ENCODE results near the gene CEACAM16.
"Not testable (repeated sequence)": the region's sequence is repeated elsewhere in the genome, so short reads cannot be mapped to it uniquely, and the experiment has no call there.

Gene CEACAM16

GRCh38 chr19:44706506-44707236, 7.7 kb downstream of the CEACAM16 start:
- Histone ChIP-seq H3K27me3 (replicated peaks) (no peaks in the 10 kb centered on the region), H3K4me3 (ENCODE audit: low read depth, low read length) (no peak overlapping the region), H3K36me3 (replicated peaks) (no peaks in the 10 kb centered on the region), H3K27ac (no peak overlapping the region)
- in situ Hi-C loops (cut with HindIII; ENCODE audit: low pct_ligation_motif_present, low sequenced_read_pairs) = no loop called here
- no peak for DNase-seq
- TF ChIP-seq, protein P1, sequence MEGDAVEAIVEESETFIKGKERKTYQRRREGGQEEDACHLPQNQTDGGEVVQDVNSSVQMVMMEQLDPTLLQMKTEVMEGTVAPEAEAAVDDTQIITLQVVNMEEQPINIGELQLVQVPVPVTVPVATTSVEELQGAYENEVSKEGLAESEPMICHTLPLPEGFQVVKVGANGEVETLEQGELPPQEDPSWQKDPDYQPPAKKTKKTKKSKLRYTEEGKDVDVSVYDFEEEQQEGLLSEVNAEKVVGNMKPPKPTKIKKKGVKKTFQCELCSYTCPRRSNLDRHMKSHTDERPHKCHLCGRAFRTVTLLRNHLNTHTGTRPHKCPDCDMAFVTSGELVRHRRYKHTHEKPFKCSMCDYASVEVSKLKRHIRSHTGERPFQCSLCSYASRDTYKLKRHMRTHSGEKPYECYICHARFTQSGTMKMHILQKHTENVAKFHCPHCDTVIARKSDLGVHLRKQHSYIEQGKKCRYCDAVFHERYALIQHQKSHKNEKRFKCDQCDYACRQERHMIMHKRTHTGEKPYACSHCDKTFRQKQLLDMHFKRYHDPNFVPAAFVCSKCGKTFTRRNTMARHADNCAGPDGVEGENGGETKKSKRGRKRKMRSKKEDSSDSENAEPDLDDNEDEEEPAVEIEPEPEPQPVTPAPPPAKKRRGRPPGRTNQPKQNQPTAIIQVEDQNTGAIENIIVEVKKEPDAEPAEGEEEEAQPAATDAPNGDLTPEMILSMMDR (IDR thresholded peaks at IDR 0.05; ENCODE audit: low read depth, low read length, missing control alignments) = no peak

GRCh38 chr19:44707794-44708193, 8.8 kb downstream of the CEACAM16 start:
- in situ Hi-C loops (cut with HindIII; ENCODE audit: low pct_ligation_motif_present, low sequenced_read_pairs) = no loop called here
- H3K36me3 ChIP-seq (replicated peaks) = no peaks in the 10 kb centered on the region
- no peak for DNase-seq
- H3K27ac ChIP-seq = no peak overlapping the region
- no peak overlapping the region for H3K4me3 ChIP-seq (ENCODE audit: low read depth, low read length)
- TF ChIP-seq, protein P1 (IDR thresholded peaks at IDR 0.05; ENCODE audit: low read depth, low read length, missing control alignments) = no peak
- H3K27me3 ChIP-seq (replicated peaks) = no peaks in the 10 kb centered on the region

DNA sequence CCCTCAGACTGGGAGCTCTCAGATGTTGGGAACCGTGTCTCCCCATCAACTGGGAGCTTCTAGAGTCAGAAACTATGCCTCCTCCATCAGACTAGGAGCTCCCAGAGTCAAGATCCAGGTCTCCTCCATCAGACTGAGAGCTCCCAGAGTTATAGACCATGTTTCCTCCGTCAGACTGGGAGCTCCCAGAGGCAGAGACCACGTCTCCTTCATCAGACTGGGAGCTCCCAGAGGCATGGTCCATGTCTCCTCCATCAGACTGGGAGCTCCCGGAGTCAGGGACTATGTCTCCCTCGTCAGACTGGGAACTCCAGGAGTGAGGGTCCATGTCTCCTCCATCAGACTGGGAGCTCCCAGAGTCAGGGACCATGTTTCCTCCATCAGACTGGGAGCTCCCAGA, 10.0 kb downstream of the CEACAM16 start:
- TF ChIP-seq, protein P1 (IDR thresholded peaks at IDR 0.05; ENCODE audit: low read depth, low read length, missing control alignments) = no peak
- no peaks in the 10 kb centered on the region for H3K36me3 ChIP-seq (replicated peaks)
- no peak for DNase-seq
- in situ Hi-C loops (cut with HindIII; ENCODE audit: low pct_ligation_motif_present, low sequenced_read_pairs) = no loop called here
- H3K4me3 ChIP-seq (ENCODE audit: low read depth, low read length) = no peak overlapping the region
- no peaks in the 10 kb centered on the region for H3K27me3 ChIP-seq (replicated peaks)
- H3K27ac ChIP-seq = no peak overlapping the region

DNA sequence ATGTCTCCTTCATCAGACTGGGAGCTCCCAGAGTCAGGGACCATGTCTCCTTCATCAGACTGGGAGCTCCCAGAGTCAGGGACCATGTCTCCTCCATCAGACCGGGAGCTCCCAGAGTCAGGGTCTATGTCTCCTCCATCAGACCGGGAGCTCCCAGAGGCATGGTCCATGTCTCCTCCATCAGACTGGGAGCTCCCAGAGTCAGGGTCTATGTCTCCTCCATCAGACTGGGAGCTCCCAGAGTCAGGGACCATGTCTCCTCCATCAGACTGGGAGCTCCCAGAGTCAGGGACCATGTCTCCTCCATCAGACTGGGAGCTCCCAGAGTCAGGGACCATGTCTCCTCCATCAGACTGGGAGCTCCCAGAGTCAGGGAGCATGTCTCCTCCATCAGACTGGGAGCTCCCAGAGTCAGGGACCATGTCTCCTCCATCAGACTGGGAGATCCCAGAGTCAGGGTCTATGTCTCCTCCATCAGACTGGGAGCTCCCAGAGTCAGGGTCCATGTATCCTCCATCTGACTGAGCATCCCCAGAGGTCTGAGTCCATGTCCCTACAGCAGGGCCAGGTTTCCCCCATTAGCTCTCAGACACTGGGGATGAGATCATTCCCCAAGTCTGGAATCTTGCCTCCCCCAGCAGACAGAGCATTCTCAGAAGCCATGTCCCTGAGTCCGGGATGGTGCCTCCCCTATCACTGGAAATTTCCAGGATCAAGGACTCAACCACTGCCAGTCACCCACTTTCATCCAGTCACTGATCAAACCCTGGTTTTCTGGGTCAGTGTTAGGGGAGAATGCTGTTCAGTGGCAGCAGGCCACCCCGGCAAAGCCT, 10.7 kb downstream of the CEACAM16 start:
- DNase-seq; H3K36me3 ChIP-seq (replicated peaks); H3K27me3 ChIP-seq (replicated peaks); H3K4me3 ChIP-seq (ENCODE audit: low read depth, low read length); H3K27ac ChIP-seq; in situ Hi-C loops (cut with HindIII; ENCODE audit: low pct_ligation_motif_present, low sequenced_read_pairs): not testable (repeated sequence)

DNA sequence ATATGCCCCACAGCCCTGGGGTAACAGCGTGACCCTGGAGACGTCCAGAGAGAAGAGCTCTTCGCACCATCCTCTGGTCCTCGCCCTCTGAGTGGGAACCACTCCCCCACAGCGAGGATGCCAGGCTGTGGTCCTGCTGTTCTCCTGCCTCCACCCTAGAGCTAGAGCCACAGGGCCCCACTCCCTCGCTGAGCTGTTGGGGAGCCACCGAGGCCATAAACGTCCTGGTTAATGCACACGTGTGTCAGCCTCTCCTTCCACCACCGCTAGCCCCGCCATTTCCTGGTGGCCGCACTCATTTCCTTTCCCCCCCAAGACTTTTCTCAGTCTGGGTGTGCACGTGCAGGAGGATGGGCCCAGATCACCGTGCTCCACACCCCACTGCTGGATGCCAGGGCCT, 11.5 kb downstream of the CEACAM16 start:
- no peak for DNase-seq
- Histone ChIP-seq H3K27me3 (replicated peaks) (no peaks in the 10 kb centered on the region), H3K36me3 (replicated peaks) (no peaks in the 10 kb centered on the region), H3K4me3 (ENCODE audit: low read depth, low read length) (no peak overlapping the region), H3K27ac (no peak overlapping the region)
- TF ChIP-seq, protein P1 (IDR thresholded peaks at IDR 0.05; ENCODE audit: low read depth, low read length, missing control alignments) = no peak
- in situ Hi-C loops (cut with HindIII; ENCODE audit: low pct_ligation_motif_present, low sequenced_read_pairs) = no loop called here

GRCh38 chr19:44712864-44713515, 14.0 kb downstream of the CEACAM16 start:
- H3K4me3 ChIP-seq (ENCODE audit: low read depth, low read length) = no peak overlapping the region
- no peak for DNase-seq
- in situ Hi-C loops (cut with HindIII; ENCODE audit: low pct_ligation_motif_present, low sequenced_read_pairs) = no loop called here
- TF ChIP-seq, protein P1 (IDR thresholded peaks at IDR 0.05; ENCODE audit: low read depth, low read length, missing control alignments) = no peak
- no peaks in the 10 kb centered on the region for H3K27me3 ChIP-seq (replicated peaks)
- H3K36me3 ChIP-seq (replicated peaks) = no peaks in the 10 kb centered on the region
- H3K27ac ChIP-seq = no peak overlapping the region

Data from brain microvascular endothelial cell (primary cell).